Fibroblast of lung (primary cell): ENCODE results near the gene DLG3.

ENCODE experiments used
- CTCF ChIP-seq, 2 donors: IDR thresholded peaks in 1 of 2; conservative IDR thresholded peaks in 1 of 2; 1 replicate in 1 of 2; 2 replicates in 1 of 2; pipeline ENCODE4 v1.5.1; 2011 to 2012; ENCODE audit warnings: low read length in 2 of 2, control low read depth in 1 of 2, inconsistent platforms in 1 of 2, low read depth in 1 of 2, mild to moderate bottlenecking in 1 of 2
- EZH2 ChIP-seq: IDR thresholded peaks from 2 replicates; pipeline ENCODE4 v1.5.1; 2012; ENCODE audit warnings: low read length, control low read depth, mild to moderate bottlenecking; ENCODE audit errors: missing control alignments

DNA sequence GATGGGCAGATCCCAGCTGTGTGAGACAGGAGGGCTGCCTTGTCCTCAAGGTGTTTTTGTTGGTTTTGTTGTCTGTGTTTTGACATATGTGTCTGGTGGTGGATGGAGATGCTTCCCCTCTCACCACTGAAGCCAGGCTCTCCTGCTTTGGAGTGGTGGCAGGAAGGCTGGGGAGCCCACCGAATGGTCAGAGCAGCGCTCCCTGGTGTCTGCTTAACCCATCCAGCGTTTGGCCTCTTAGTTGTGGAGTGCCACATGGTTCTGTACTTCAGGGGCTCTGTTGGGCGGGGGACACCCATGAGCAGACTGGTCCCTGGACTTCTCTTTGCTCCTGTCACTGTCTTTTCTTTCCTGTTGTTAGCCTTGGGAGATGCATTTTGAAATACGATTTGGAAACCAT, 51.9 kb downstream of the DLG3 start:
- no peak for TF ChIP-seq CTCF (conservative IDR thresholded peaks at IDR 0.05 in 1 of 2, IDR thresholded peaks at IDR 0.05 in 1 of 2; ENCODE audit: low read depth in 1 of 2, low read length in 2 of 2)
- no peak for TF ChIP-seq EZH2
